Left lung (tissue), 10 donors: ENCODE data around the gene KCNAB1. TPM values are rescaled to one million over a fixed set of nuclear protein-coding genes. Genes with fewer than 3 reads are reported as not detected.

ENCODE experiments used
- ATAC-seq: fragments of 200-7000 bp; cut with Tn5 transposase; one replicate; pipeline ENCODE4 v1.9.1; 2020; ENCODE audit warnings: moderate library complexity
- DNase-seq, 4 donors: peaks; one replicate each; pipeline ENCODE4 v3.0.0-alpha.2; 2013 to 2020
- H3K27ac ChIP-seq, 2 donors: fragments of 200-600 bp; sonication (generic) in 1 of 2; one replicate each; pipeline versions ENCODE4 v1.5.0 to v1.8.0; 2020 to 2021
- H3K27me3 ChIP-seq, 2 donors: fragments of 200-600 bp; sonication (generic) in 1 of 2; one replicate each; pipeline versions ENCODE4 v1.5.0 to v1.8.0; 2020 to 2021
- H3K36me3 ChIP-seq, 2 donors: fragments of 200-600 bp; sonication (generic) in 1 of 2; one replicate each; pipeline versions ENCODE4 v1.5.0 to v1.8.0; 2020 to 2021
- H3K4me1 ChIP-seq, 2 donors: fragments of 200-600 bp; one replicate each; pipeline ENCODE4 v1.8.0; 2021
- H3K4me3 ChIP-seq, 2 donors: fragments of 200-600 bp; sonication (generic) in 1 of 2; one replicate each; pipeline versions ENCODE4 v1.5.0 to v1.8.0; 2020 to 2021; ENCODE audit warnings: mild to moderate bottlenecking in 1 of 2
- H3K9me3 ChIP-seq, 2 donors: fragments of 200-600 bp; sonication (generic) in 1 of 2; one replicate each; pipeline versions ENCODE4 v1.5.0 to v1.8.0; 2020 to 2021
- intact Hi-C, 2 donors: fragments of 100-400 bp; cut with DNase I; formaldehyde crosslinking; loops; one replicate each; pipeline versions ENCODE4 v1.11.2 to v1.14.2; 2022
- polyA plus RNA-seq, 6 donors: library from polyadenylated mRNA; unstranded; fragments of 120-200 nt; gene quantifications; one replicate each; pipeline ENCODE4 v1.2.1, GENCODE V29; 2013; ENCODE audit not compliant: insufficient read length in 6 of 6
- total RNA-seq, 2 donors: library from RNA; stranded (reverse); fragmentation: NEBNext Ultra II Directional; extraction: Animal tissue kit (Norgen Biotek cat#: 25700); gene quantifications; one replicate each; pipeline ENCODE4 v1.2.1, GENCODE V29; 2021
- TF ChIP-seq, protein P1 (sequence below), 2 donors: fragments of 200-600 bp; sonication (generic) in 1 of 2; IDR thresholded peaks; one replicate each; pipeline versions ENCODE4 v1.5.0 to v1.8.0; 2021; ENCODE audit warnings: antibody characterized with exemption in 2 of 2
- donor health status: DM: no; HTN: yes; CAD: no.
- donor health status: DM: no; HTN: no; CAD: no.

The KCNAB1 gene
- total and polyA plus RNA-seq, 8 donors = 0.58 to 1.7 (median 1.5) TPM

DNA sequence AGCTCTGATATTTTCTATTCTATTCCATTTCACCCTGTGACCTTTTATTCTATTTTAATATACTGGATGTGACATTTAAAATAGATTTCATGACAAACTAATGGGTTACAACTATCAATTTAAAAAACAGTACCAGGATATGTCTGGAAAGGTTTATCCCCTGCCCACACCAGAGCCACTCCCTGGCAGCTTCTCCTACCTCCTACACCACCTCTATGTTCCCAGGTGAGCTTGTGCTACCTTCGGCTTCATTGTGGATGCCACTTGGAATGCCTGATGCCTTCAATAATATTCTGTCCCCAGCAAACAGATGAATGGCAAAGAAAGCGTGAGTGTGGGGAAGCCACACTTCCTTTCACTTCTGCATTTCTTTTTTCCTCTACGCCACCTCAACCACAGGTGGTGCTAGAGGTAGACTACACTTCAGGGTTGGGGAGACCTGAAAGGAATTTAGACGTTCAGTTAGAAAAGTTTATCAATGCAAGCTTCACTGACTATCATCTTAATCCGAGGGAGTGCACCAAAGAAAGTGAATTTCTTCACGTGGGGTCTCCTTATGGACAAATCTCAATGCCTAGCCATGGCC lies 221.5 kb downstream of the KCNAB1 start:
- no peaks in the 10 kb centered on the region for H3K27me3 ChIP-seq

DNA sequence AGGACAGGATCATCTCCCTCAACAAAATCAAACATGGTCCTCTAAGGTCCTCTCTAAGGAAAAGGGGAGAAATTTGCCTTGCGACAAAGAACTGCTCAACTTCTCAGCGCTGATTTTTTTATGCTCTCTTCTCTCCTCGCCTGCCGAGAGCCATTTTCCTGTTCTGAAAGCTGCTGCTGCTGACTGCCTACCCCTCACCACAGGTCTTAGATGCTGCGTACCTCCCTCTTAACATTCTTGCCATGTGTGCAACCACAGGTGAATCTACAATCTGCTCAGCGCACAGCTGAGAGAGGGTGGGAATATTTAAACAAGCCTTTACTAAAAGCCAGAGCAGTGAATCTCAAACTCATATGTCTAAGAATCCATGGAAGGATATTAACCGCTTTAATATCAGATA lies 223.8 kb downstream of the KCNAB1 start:
- ATAC-seq = no peak
- Histone ChIP-seq H3K27me3 (no peaks in the 10 kb centered on the region), H3K27ac (no peak overlapping the region), H3K9me3 (no peaks in the 10 kb centered on the region), H3K36me3 (no peaks in the 10 kb centered on the region), H3K4me3 (no peak overlapping the region), H3K4me1 (no peaks in the 10 kb centered on the region)
- TF ChIP-seq, protein P1, sequence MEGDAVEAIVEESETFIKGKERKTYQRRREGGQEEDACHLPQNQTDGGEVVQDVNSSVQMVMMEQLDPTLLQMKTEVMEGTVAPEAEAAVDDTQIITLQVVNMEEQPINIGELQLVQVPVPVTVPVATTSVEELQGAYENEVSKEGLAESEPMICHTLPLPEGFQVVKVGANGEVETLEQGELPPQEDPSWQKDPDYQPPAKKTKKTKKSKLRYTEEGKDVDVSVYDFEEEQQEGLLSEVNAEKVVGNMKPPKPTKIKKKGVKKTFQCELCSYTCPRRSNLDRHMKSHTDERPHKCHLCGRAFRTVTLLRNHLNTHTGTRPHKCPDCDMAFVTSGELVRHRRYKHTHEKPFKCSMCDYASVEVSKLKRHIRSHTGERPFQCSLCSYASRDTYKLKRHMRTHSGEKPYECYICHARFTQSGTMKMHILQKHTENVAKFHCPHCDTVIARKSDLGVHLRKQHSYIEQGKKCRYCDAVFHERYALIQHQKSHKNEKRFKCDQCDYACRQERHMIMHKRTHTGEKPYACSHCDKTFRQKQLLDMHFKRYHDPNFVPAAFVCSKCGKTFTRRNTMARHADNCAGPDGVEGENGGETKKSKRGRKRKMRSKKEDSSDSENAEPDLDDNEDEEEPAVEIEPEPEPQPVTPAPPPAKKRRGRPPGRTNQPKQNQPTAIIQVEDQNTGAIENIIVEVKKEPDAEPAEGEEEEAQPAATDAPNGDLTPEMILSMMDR (IDR thresholded peaks at IDR 0.05) = no peak
- intact Hi-C loops = no loop called here
- no peak for DNase-seq

More for the DNA sequence above, 221.5 kb downstream of the KCNAB1 start:
- Histone ChIP-seq H3K9me3 (no peaks in the 10 kb centered on the region), H3K36me3 (no peaks in the 10 kb centered on the region), H3K27ac (no peak overlapping the region), H3K4me3 (no peak overlapping the region), H3K4me1 (no peaks in the 10 kb centered on the region)
- TF ChIP-seq, protein P1 (IDR thresholded peaks at IDR 0.05) = no peak
- intact Hi-C loops = no loop called here
- ATAC-seq (no peak), DNase-seq (no peak)

DNA sequence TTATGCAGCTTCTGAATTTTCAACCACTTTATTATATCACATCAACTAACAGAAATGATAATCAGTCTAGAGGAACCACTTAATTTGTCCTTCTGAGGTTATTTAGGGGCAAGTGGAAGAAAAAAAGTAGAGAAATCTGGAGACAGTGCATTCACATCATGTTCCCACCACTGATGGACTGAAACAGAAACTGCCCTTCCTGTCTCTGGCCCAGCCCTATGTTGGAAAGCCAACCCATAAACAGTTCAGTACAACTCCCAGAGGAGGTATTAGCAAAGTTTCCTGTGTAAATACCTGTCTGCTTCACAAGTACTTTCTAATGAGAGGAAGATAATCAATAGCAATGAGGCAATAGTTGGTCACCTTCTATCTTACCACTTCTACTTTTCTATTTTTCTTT lies 228.7 kb downstream of the KCNAB1 start:
- Histone ChIP-seq H3K4me3 (no peak overlapping the region), H3K9me3 (no peaks in the 10 kb centered on the region), H3K27ac (no peak overlapping the region), H3K4me1 (no peaks in the 10 kb centered on the region), H3K36me3 (no peaks in the 10 kb centered on the region), H3K27me3 (no peaks in the 10 kb centered on the region)
- intact Hi-C loops = no loop called here
- ATAC-seq (no peak), DNase-seq (no peak)
- TF ChIP-seq, protein P1 (IDR thresholded peaks at IDR 0.05) = no peak

DNA sequence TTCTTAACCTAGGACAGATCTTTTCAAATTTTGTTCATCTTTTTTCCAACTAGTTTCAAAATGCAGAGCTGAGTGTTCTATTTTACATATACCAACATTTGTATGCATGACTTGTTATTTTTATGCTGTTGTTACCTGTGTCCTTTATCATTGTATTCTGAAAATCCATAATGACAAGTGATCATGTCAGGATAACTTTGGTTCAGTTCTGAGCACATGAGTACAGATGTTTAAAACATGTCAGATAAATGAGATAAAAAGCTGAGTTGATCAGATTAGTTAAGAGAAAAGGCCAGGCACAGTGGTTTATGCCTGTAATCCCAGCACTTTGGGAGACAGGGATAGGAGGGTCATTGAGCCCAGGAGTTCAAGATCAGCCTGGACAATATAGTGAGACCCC lies 229.6 kb downstream of the KCNAB1 start:
- no peak for ATAC-seq
- intact Hi-C loops = no loop called here

DNA sequence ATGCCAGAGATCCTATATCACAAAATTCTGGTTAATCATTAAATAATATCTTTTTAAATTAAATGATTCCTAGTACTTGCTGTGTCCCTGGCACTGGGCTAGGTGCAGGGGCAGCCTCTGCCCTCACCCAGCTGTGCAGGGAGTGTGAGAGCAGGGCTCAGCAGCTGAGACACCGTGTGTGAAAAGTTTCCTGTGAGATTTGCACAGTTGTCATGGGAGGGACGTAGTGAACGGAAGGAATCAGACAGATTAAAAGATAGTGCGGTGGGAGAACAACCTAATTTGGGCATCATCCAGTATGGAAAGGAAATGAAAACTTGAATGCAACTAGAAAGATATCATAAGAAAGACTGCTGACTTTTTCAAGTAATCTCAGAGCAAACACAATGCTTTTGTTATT lies 230.4 kb downstream of the KCNAB1 start:
- intact Hi-C loops = no loop called here
- no peak for DNase-seq

More for the DNA sequence above, 229.6 kb downstream of the KCNAB1 start:
- H3K4me3 ChIP-seq = no peak overlapping the region
- TF ChIP-seq, protein P1 (IDR thresholded peaks at IDR 0.05) = no peak
- no peaks in the 10 kb centered on the region for H3K4me1 ChIP-seq
- H3K27ac ChIP-seq = no peak overlapping the region
- no peaks in the 10 kb centered on the region for H3K36me3 ChIP-seq
- DNase-seq = no peak
- H3K27me3 ChIP-seq = no peaks in the 10 kb centered on the region
- H3K9me3 ChIP-seq = no peaks in the 10 kb centered on the region

More for the DNA sequence above, 230.4 kb downstream of the KCNAB1 start:
- Histone ChIP-seq H3K27ac (no peak overlapping the region), H3K9me3 (no peaks in the 10 kb centered on the region), H3K4me1 (no peaks in the 10 kb centered on the region), H3K36me3 (no peaks in the 10 kb centered on the region), H3K27me3 (no peaks in the 10 kb centered on the region), H3K4me3 (no peak overlapping the region)
- no peak for ATAC-seq
- TF ChIP-seq, protein P1 (IDR thresholded peaks at IDR 0.05) = no peak
